ENCODE data around the gene TIMM13.
"Not testable (repeated sequence)": the region's sequence is repeated elsewhere in the genome, so short reads cannot be mapped to it uniquely, and the experiment has no call there.

- TF ChIP-seq CTCF (IDR thresholded peaks at IDR 0.05; ENCODE audit: low read depth, low read length, poor library complexity, severe bottlenecking); EZH2phosphoT487 (IDR thresholded peaks at IDR 0.05; ENCODE audit: borderline replicate concordance, low read length): not testable (repeated sequence)
Measured at GRCh38 chr19:2397173-2397572, 30.2 kb downstream of the TIMM13 start.

Measured in DOHH2 (cell line).